ENCODE results near the gene SCEL. TPM values are rescaled to one million over a fixed set of nuclear protein-coding genes. Genes with fewer than 3 reads are reported as not detected.

The SCEL gene
- total and polyA plus RNA-seq, 2 experiments from 2014 or later, result 5.4 to 5.8 TPM

DNA sequence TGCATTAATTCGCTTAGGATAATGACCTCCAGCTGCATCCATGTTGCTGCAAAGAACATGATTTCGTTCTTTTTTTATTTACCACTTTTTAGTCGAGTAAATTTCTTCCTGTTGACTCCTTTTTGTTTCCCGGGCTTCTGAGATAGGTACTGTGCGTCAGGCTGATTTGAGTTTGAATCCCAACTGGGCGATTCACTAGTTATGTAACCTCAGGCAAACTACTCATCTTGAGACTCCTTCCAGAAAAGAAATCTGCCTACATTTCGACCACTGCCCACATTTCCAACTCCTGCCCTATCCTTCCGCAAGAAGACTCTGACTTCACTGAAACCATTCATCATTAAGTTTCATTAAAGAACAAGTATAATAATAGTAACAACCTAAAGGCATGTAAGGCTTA, 8.2 kb downstream of the SCEL start:
- Histone ChIP-seq H3K9me2 (replicated peaks; ENCODE audit: insufficient read depth) (no peaks in the 10 kb centered on the region), H3K4me3 (no peak overlapping the region), H3K27ac (no peak overlapping the region), H3K4me2 (no peak overlapping the region), H2AFZ (no peak overlapping the region), H3K9me3 (ENCODE audit: low read depth) (no peaks in the 10 kb centered on the region), H4K20me1 (ENCODE audit: insufficient read depth, poor library complexity, severe bottlenecking) (no peaks in the 10 kb centered on the region), H3K36me3 (replicated peaks; ENCODE audit: insufficient read depth, low read depth) (no peaks in the 10 kb centered on the region), H3K4me1 (ENCODE audit: insufficient read depth) (no peaks in the 10 kb centered on the region), H3K79me2 (no peaks in the 10 kb centered on the region), H3K27me3 (no peaks in the 10 kb centered on the region)
- DNase-seq (ENCODE audit: low spot score), result no peak
- no peak for TF ChIP-seq EZH2phosphoT487 (IDR thresholded peaks at IDR 0.05; ENCODE audit: low read depth, severe bottlenecking, unreplicated experiment)
- TF ChIP-seq, protein P1, sequence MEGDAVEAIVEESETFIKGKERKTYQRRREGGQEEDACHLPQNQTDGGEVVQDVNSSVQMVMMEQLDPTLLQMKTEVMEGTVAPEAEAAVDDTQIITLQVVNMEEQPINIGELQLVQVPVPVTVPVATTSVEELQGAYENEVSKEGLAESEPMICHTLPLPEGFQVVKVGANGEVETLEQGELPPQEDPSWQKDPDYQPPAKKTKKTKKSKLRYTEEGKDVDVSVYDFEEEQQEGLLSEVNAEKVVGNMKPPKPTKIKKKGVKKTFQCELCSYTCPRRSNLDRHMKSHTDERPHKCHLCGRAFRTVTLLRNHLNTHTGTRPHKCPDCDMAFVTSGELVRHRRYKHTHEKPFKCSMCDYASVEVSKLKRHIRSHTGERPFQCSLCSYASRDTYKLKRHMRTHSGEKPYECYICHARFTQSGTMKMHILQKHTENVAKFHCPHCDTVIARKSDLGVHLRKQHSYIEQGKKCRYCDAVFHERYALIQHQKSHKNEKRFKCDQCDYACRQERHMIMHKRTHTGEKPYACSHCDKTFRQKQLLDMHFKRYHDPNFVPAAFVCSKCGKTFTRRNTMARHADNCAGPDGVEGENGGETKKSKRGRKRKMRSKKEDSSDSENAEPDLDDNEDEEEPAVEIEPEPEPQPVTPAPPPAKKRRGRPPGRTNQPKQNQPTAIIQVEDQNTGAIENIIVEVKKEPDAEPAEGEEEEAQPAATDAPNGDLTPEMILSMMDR (IDR thresholded peaks at IDR 0.05; ENCODE audit: poor library complexity), result no peak
- no peak for TF ChIP-seq EZH2 (IDR thresholded peaks at IDR 0.05; ENCODE audit: borderline replicate concordance)
- WGBS (ENCODE audit: low lambda C conversion rate, missing lambda C conversion rate), result 91% methylated on average over 8 of the region's 8 CpGs

DNA sequence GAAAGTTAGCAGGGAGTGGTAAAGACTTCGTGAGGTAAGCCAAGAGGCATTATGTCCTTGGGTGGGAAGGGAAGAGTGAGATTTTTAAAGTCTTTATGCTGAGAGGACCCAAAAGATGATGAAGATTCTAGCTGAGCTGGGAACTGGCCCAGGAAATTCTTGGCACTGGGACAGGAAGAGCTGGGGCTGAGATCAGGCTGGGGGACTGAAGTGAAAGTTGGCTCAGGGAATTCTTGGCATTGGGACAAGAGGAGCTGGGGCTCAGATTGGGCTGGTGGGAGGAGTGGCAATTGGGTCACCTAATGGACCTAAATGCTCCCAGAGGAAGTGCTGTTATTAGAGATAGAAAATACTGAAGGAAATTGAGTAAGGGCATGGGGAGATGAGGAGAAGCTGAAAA, 8.8 kb downstream of the SCEL start:
- H3K27me3 ChIP-seq, result no peaks in the 10 kb centered on the region
- no peaks in the 10 kb centered on the region for H3K4me1 ChIP-seq (ENCODE audit: insufficient read depth)
- no peaks in the 10 kb centered on the region for H3K9me2 ChIP-seq (replicated peaks; ENCODE audit: insufficient read depth)
- H3K4me3 ChIP-seq, result no peak overlapping the region
- no peak overlapping the region for H3K4me2 ChIP-seq
- TF ChIP-seq EZH2phosphoT487 (IDR thresholded peaks at IDR 0.05; ENCODE audit: low read depth, severe bottlenecking, unreplicated experiment), result no peak
- TF ChIP-seq, protein P1 (IDR thresholded peaks at IDR 0.05; ENCODE audit: poor library complexity), result no peak
- no peak for TF ChIP-seq EZH2 (IDR thresholded peaks at IDR 0.05; ENCODE audit: borderline replicate concordance)
- peak; percentile 15 for DNase-seq (ENCODE audit: low spot score)
- H3K27ac ChIP-seq, result no peak overlapping the region
- 70% methylated on average over 1 of the region's 1 CpG for WGBS (ENCODE audit: low lambda C conversion rate, missing lambda C conversion rate)
- no peaks in the 10 kb centered on the region for H3K9me3 ChIP-seq (ENCODE audit: low read depth)
- H4K20me1 ChIP-seq (ENCODE audit: insufficient read depth, poor library complexity, severe bottlenecking), result no peaks in the 10 kb centered on the region
- no peak overlapping the region for H2AFZ ChIP-seq
- H3K79me2 ChIP-seq, result no peaks in the 10 kb centered on the region
- no peaks in the 10 kb centered on the region for H3K36me3 ChIP-seq (replicated peaks; ENCODE audit: insufficient read depth, low read depth)

DNA sequence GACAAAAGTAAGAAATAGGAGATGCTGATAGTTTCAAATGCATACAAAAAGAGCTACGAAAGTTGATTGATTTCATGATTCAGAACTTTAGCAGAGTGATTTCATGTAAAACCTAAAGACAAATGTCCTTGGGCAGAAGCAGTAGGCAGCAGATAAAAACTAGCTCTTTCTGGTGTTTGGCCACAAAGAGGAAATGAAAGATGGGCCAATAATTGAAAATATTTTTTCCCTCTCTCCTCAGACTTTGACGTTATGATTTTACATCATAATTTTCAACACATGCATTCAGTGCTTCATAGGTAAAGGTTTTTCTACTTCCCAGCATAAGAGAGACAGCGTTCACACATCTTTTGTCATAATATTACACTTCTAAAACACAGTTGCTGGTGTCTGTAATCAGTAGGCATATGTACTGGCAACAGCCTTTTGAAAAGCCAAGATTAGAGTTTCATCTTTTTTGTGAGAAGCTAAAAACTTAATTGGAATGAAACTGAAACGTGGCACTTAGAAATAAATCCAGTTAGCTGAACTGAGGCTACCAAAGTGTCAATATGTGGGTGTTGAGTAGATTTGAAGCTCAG, 9.3 kb downstream of the SCEL start:
- H4K20me1 ChIP-seq (ENCODE audit: insufficient read depth, poor library complexity, severe bottlenecking), result no peaks in the 10 kb centered on the region
- TF ChIP-seq EZH2 (IDR thresholded peaks at IDR 0.05; ENCODE audit: borderline replicate concordance) (no peak), EZH2phosphoT487 (IDR thresholded peaks at IDR 0.05; ENCODE audit: low read depth, severe bottlenecking, unreplicated experiment) (no peak)
- TF ChIP-seq, protein P1 (IDR thresholded peaks at IDR 0.05; ENCODE audit: poor library complexity), result no peak
- H3K4me2 ChIP-seq, result no peak overlapping the region
- no peak overlapping the region for H2AFZ ChIP-seq
- no peaks in the 10 kb centered on the region for H3K4me1 ChIP-seq (ENCODE audit: insufficient read depth)
- H3K79me2 ChIP-seq, result no peaks in the 10 kb centered on the region
- 87% methylated on average over 4 of the region's 4 CpGs for WGBS (ENCODE audit: low lambda C conversion rate, missing lambda C conversion rate)
- H3K36me3 ChIP-seq (replicated peaks; ENCODE audit: insufficient read depth, low read depth), result no peaks in the 10 kb centered on the region
- no peaks in the 10 kb centered on the region for H3K9me2 ChIP-seq (replicated peaks; ENCODE audit: insufficient read depth)
- no peak overlapping the region for H3K27ac ChIP-seq
- no peak overlapping the region for H3K4me3 ChIP-seq
- H3K27me3 ChIP-seq, result no peaks in the 10 kb centered on the region
- no peaks in the 10 kb centered on the region for H3K9me3 ChIP-seq (ENCODE audit: low read depth)
- DNase-seq (ENCODE audit: low spot score), result no peak

Data from hepatocyte (in vitro differentiated cells).